Posterior vena cava (tissue), 2 donors: ENCODE measurements around the gene FDPS. TPM values are rescaled to one million over a fixed set of nuclear protein-coding genes. Genes with fewer than 3 reads are reported as not detected.

Source experiments
- DNase-seq: peaks from one replicate; pipeline ENCODE4 v3.0.0-alpha.2; 2020; ENCODE audit warnings: low spot score
- intact Hi-C, 2 donors: fragments of 100-400 bp; cut with DNase I; formaldehyde crosslinking; loops; one replicate each; pipeline versions ENCODE4 v1.14.1 to v1.14.2; 2022 to 2023
- long read RNA-seq, 2 donors: library from polyadenylated mRNA; unstranded; transcript quantifications; one replicate each; pipeline ENCODE4 v2.0.0, GENCODE V29; 2020 to 2021
- total RNA-seq, 2 donors: library from RNA; stranded (reverse); fragmentation: NEBNext Ultra II Directional; extraction: Animal tissue kit (Norgen Biotek cat#: 25700); gene quantifications; one replicate each; pipeline ENCODE4 v1.2.1, GENCODE V29; 2021
- donor health status: DM: yes; HTN: yes; CAD: no.
- donor health status: DM: yes; HTN: yes; CAD: no.

Gene FDPS
- 10 to 100 TPM; 86.7 to 93.0 TPM for total RNA-seq
- long read RNA-seq, donor 1, transcript FDPS-203 (10 exons, 1,256 nt) = minor isoform, 13 of 39 reads
- long read RNA-seq, donor 1, transcript FDPS-206 (10 exons, 1,178 nt) = major isoform, 16 of 39 reads
- long read RNA-seq, donor 1, partial matches to known transcripts = 4 of 39 reads
- long read RNA-seq, donor 1, other reads (novel, unspliced or antisense) = 2 of 39 reads
- long read RNA-seq, donor 2, transcript FDPS-202 (11 exons, 1,431 nt) = minor isoform, 9 of 209 reads
- long read RNA-seq, donor 2, transcript FDPS-203 (10 exons, 1,256 nt) = minor isoform, 69 of 209 reads
- long read RNA-seq, donor 2, transcript FDPS-206 (10 exons, 1,178 nt) = major isoform, 90 of 209 reads
- long read RNA-seq, donor 2, transcript FDPS-221 (10 exons, 1,198 nt) = minor isoform, 6 of 209 reads
- long read RNA-seq, donor 2, partial matches to known transcripts = 17 of 209 reads
- long read RNA-seq, donor 2, other reads (novel, unspliced or antisense) = 12 of 209 reads

GRCh38 chr1:155308493-155309422 lies at the start of gene FDPS:
TSS of gene FDPS (plus strand) at chr1:155308866. CDS start at chr1:155309790, 924 bp downstream.
- DNase-seq = peak; percentile 99
- intact Hi-C loops = no loop called here

DNA sequence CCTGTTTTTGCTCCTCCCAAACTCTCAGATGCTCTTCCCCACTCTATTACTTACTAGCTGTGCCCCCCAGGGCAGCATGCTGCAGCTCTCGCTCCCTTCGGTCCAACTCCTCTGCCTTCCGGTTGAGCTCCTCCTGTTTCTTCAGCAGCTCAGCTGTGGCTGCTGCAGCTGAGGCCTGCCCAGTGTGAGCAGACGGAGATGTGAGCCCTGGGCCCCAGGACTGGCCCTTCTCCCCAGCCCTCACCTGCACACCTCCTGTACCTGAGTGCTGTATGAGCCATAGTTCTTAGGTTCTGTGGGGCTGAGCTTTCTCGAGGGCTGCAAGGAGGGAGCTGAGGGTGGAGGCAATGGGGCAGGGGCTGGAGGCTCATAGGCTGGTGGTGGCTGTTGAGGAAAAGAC lies 48.4 kb upstream of the FDPS start:
- no peak for DNase-seq

GRCh38 chr1:155261493-155261851 lies 47.2 kb upstream of the FDPS start:
- DNase-seq = no peak
- intact Hi-C loops = no loop called here

More for the DNA sequence above, 48.4 kb upstream of the FDPS start:
- intact Hi-C loops = no loop called here

GRCh38 chr1:155261852-155262673 lies 46.6 kb upstream of the FDPS start, which contains the start of gene SCAMP3:
TSS of gene SCAMP3 (minus strand) at chr1:155262360. CDS start at chr1:155262151, 209 bp downstream.
- intact Hi-C loops = no loop called here
- peak; percentile 98 for DNase-seq

GRCh38 chr1:155263067-155263466 lies 45.6 kb upstream of the FDPS start:
- no peak for DNase-seq
- intact Hi-C loops = no loop called here

- no peak for DNase-seq
- intact Hi-C loops = no loop called here
These were observed 42.1 kb upstream of the FDPS start for GRCh38 chr1:155266553-155266952.

- no peak for DNase-seq
- intact Hi-C loops = no loop called here
These were observed 41.3 kb upstream of the FDPS start for GRCh38 chr1:155267373-155267772.

- intact Hi-C loops = no loop called here
- DNase-seq = peak; percentile 72
These were observed 40.0 kb upstream of the FDPS start for GRCh38 chr1:155268630-155269029.

- intact Hi-C loops = no loop called here
- no peak for DNase-seq
These were observed 39.3 kb upstream of the FDPS start for GRCh38 chr1:155269381-155269780.

GRCh38 chr1:155272466-155273342 lies 36.0 kb upstream of the FDPS start:
- DNase-seq = peak; percentile 90
- intact Hi-C loops = no loop called here

- DNase-seq = peak; percentile 99
- intact Hi-C loops = loop anchor here in 1 of 2 donors (2.0 kb wide), 1 partner anchor 17 kb away; no protein-coding TSS in a partner anchor
These were observed 35.1 kb upstream of the FDPS start, which contains the start of gene CLK2 for GRCh38 chr1:155273343-155274245. TSS of gene CLK2 (minus strand) at chr1:155273504. CDS start at chr1:155270977, 2,527 bp downstream.

GRCh38 chr1:155277070-155277901 lies 31.4 kb upstream of the FDPS start, which contains the start of gene HCN3:
TSS of gene HCN3 (plus strand) at chr1:155277463. CDS start at chr1:155277591, 128 bp downstream.
- intact Hi-C loops = loop anchor here (5.0 kb wide), 1 partner anchor 45 kb away; the partner anchor contains the start of gene RUSC1 (in 2 of the 2)
- peak; percentile 99 for DNase-seq

- intact Hi-C loops = loop anchor here (5.0 kb wide), 1 partner anchor 44 kb away; the partner anchor contains the start of gene RUSC1 (in 2 of the 2)
- no peak for DNase-seq
These were observed 30.6 kb upstream of the FDPS start for GRCh38 chr1:155277902-155278688.

DNA sequence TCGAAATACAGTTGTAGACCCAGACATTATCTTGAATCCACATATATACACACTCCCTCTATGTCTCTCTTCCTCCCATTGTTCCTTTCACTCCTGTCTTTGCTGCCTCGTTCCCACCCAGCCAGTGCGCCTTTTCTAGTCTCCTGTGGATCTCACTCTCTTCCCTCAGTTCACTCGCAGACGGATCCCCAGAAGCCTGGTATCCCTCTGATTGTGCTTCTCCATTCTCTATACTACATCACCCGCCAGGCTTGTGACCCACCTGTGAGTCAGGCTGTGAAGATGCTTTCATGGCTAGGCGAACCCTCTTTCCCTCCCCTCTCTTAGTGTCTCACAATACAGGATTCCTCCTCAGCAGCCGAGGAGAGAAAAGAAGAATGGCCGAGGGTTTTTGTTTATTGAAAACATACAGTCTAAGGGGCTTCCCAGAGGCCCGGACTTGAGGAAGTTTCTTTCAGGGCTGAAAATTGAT lies 29.9 kb upstream of the FDPS start:
- no peak for DNase-seq
- intact Hi-C loops = loop anchor here (5.0 kb wide), 1 partner anchor 44 kb away; the partner anchor contains the start of gene RUSC1 (in 2 of the 2)

DNA sequence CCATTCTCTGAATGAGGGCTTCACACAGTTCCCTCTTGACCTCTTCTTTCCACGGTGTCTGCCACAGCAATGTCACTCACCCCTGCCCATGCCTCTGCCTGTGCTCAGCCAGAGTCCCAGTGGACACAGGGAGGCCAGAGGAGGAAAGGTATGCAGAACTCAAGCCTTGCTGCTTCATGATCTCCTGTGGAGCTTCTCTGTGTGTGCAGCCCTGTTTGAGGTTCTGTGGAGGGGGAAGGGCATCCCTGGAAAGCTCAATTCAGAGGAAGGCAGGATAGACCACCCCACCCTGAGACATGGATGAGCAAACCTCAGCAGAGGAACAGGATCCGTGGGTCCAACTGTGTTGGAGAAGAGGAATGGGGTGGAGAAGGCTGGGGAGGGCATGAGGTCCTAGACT lies 29.4 kb upstream of the FDPS start:
- intact Hi-C loops = loop anchor here (5.0 kb wide), 1 partner anchor 43 kb away; the partner anchor contains the start of gene RUSC1 (in 2 of the 2)
- DNase-seq = no peak
